GM03348 (cell line): Measurements from ENCODE around the gene SMARCD2.
A peak's percentile ranks its signal among the peaks of the same experiment; 100 is the strongest.
"Not testable (repeated sequence)": the region's sequence is repeated elsewhere in the genome, so short reads cannot be mapped to it uniquely, and the experiment has no call there.

Experiments
- DNase-seq: peaks from one replicate; pipeline ENCODE4 v3.0.0; 2012; ENCODE audit warnings: low spot score

SMARCD2 gene

DNA sequence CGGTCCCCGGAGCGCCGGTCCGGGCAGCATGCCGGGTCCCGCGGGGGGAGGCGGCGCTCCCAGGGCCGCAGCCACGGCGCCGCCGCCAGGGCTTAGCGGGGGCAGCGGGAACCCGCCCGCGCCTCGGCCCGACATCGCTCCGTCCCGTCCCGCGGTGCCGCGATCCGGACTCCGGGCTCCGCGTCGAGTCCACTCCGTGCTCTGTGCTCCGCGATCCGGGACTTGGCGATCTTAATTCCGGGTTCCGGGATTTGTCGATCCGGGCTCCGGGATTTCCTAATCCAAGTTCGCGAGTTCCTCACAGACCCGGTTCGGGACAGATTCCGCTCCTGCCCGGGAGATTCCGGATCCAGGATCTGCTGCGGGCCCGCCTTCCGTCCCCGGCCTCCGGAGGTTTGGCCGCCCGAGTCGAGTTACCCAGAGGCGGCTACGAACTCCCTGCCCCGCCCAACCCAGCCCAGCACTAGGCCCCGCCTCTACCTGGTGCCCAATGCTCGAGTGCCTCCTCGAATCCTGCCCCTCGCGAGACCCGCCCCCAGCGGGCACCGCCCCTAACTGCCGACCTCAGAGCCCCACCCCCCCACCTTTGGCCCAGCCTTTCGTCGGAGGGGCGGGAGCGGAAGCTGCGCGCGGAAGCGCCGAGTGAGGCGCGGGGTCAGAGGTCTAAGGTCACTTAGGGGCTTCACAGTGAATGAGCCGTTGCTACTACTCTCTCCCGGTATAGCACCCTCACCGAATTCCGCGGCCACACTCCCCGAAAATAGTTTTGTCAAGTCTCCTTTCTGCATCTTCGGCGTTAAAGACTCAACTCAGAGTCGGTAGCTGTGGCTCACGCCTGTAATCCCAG lies at the start of gene SMARCD2:
TSS of gene SMARCD2 (minus strand) at position 146 of the 847 bp plus-strand sequence. CDS start at position 135, 11 bp downstream.
- peak; percentile 98 for DNase-seq

- peak; percentile 50 for DNase-seq
Observed at GRCh38 chr17:63889026-63889848, 46.8 kb upstream of the SMARCD2 start.

GRCh38 chr17:63885119-63885518 lies 42.6 kb upstream of the SMARCD2 start:
- DNase-seq = not testable (repeated sequence)

GRCh38 chr17:63882626-63883126 lies 40.2 kb upstream of the SMARCD2 start:
- DNase-seq = not testable (repeated sequence)

GRCh38 chr17:63881935-63882601 lies 39.6 kb upstream of the SMARCD2 start, which contains the start of gene GH2:
TSS of gene GH2 (minus strand) at chr17:63881944. CDS start at chr17:63881801, 143 bp downstream.
- DNase-seq = peak; percentile 81

DNA sequence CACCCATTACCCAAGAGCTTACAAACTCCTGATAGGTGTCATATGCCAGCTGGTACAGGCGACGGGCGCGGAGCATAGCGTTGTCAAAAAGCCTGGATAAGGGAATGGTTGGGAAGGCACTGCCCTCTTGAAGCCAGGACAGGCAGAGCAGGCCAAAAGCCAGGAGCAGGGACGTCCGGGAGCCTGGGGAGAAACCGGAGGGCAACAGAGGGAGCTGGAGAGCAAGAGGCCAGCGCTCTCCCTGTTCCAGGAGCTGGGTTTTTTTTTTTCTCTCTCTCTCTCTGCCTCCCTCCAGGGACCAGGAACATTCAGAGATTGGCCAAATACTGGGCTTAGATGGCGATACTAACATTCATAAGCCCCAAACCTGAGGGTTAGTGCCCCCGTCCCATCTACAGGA lies 38.9 kb upstream of the SMARCD2 start:
- DNase-seq = not testable (repeated sequence)

DNA sequence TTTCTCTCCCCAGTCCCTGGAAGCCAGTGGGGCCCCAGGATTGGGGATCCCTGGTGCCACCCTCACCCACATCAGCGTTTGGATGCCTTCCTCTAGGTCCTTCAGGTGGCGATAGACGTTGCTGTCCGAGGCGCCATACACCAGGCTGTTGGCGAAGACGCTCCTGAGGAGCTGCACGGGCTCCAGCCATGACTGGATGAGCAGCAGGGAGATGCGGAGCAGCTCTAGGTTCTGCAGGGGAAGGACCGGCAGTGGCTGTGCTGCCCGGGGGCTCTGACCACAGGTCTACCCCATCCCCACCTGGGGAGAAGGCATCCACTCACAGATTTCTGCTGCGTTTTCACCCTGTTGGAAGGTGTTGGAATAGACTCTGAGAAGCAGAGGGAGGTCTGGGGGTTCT lies 38.2 kb upstream of the SMARCD2 start:
- DNase-seq = no peak

DNA sequence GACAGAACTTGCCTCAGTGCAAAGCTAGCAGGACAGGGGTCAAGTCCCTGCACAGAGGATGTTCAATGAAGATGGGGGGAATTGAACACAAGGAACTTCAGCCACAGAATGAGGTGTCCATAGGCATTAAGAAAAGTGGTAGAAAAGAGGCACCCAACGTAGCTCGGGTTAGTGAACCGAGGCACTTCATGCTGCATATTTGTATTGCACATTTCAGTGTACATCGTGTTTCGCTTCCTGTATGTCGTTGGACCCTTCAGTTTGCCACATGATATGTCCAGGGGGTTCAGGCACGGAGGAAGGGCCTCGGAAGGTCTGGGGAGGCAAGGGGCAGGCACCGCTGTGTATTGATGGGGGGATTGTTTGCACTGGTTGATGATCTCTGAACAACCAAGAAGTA lies 35.9 kb upstream of the SMARCD2 start:
- DNase-seq = not testable (repeated sequence)

- DNase-seq = not testable (repeated sequence)
Observed at GRCh38 chr17:63874693-63875092, 32.2 kb upstream of the SMARCD2 start.

DNA sequence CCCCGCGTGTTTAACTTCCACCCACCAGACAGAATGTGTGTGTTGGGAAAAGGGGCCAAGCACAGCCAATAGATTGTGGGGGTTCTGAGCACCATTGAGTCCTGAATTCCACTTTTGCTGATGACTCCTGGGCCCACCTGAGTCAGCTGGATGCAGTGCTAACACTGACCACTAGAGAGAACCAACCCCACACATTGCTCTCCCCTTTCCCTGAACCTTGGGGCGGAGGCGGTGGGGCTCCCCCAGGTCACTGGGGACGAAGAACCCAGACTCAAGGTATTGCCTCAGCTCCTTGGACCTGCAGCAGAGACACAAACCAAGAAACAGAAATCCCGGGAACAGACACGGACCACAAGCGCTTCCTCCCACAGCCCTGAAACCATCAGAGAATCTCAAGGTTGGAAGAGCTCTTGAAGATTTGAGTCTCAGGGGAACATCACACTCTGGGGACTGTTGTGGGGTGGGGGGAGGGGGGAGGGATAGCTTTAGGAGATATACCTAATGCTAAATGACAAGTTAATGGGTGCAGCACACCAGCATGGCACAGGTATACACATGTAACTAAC lies 31.7 kb upstream of the SMARCD2 start:
- DNase-seq = not testable (repeated sequence)

GRCh38 chr17:63873577-63873976 lies 31.1 kb upstream of the SMARCD2 start, which contains the start of gene CSH2:
TSS of gene CSH2 (minus strand) at chr17:63873677. CDS start at chr17:63873614, 63 bp downstream.
- DNase-seq = not testable (repeated sequence)

GRCh38 chr17:63871646-63872365 lies 29.3 kb upstream of the SMARCD2 start:
- not testable (repeated sequence) for DNase-seq

- not testable (repeated sequence) for DNase-seq
Observed at GRCh38 chr17:63870292-63870665, 27.8 kb upstream of the SMARCD2 start.

GRCh38 chr17:63869491-63870291 lies 27.2 kb upstream of the SMARCD2 start:
- peak; percentile 12 for DNase-seq

DNA sequence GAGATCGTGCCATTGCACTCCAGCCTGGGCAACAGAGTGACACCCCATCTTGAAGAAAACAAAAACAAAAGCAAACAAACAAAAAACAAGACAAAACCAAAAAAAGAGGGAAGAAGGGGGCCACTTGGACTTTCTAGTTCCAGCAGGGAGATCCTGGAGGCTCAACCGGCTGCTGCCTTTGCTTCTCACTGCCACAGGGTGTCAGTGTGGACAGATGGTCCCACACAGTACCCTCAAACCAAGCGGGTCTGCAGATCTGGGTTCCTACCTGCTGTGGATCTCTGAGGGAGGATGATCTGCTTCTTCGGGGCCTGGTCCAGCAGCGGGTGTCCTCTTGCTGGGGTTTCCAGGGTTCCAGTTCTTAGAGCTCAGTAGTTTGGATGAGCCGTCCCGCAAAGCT lies 24.1 kb upstream of the SMARCD2 start:
- DNase-seq = not testable (repeated sequence)

DNA sequence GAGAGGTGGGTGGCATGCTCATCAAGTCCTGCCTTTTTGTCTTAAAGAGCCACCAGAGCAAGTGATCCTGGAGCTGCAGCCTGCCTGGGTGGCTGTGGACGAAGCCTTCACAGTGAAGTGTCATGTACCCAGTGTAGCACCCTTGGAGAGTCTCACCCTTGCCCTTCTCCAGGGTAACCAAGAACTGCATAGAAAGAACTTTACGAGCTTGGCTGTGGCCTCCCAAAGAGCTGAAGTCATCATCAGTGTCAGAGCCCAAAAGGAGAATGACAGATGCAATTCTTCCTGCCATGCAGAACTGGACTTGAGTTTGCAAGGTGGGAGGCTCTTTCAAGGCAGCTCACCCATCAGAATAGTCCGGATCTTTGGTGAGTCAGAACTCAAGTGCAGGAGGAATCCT lies 16.8 kb upstream of the SMARCD2 start:
- no peak for DNase-seq

- not testable (repeated sequence) for DNase-seq
Observed at GRCh38 chr17:63856425-63856824, 13.9 kb upstream of the SMARCD2 start.

GRCh38 chr17:63855185-63855584 lies 12.7 kb upstream of the SMARCD2 start:
- DNase-seq = no peak

GRCh38 chr17:63854709-63855108 lies 12.2 kb upstream of the SMARCD2 start:
- DNase-seq = no peak

GRCh38 chr17:63853260-63853659 lies 10.8 kb upstream of the SMARCD2 start:
- DNase-seq = no peak
